IMR-90 (cell line): Measurements from ENCODE around the gene CERS5. TPM values are rescaled to one million over a fixed set of nuclear protein-coding genes. Genes with fewer than 3 reads are reported as not detected.

ENCODE experiments used
- ATAC-seq: fragments of 200-7000 bp; cut with Tn5 transposase; 2 replicates; pipeline ENCODE4 v1.9.1; 2020; ENCODE audit warnings: low read depth, mild to moderate bottlenecking, moderate library complexity
- BruUV-seq: library from RNA; stranded (reverse); fragments of 400-500 nt; replicated peaks from 2 replicates; lab custom pipeline; 2021; lab: Mats Ljungman, UMichigan
- CTCF ChIA-PET: fragments of 300-600 bp; formaldehyde crosslinking; extraction: SDS; loops from one replicate; lab custom pipeline; 2021; ENCODE audit warnings: antibody characterized with exemption; lab: Yijun Ruan, JAX
- POLR2A ChIA-PET: fragments of 300-600 bp; sonication (Branson Sonifier 250); formaldehyde crosslinking; loops from one replicate; lab custom pipeline; 2022; ENCODE audit warnings: antibody characterized with exemption; ENCODE audit not compliant: unreplicated experiment; lab: Charles Lee
- DNase-seq: peaks from one replicate; pipeline ENCODE4 v3.0.0; 2013
- H2AFZ ChIP-seq: replicated peaks from 2 replicates; pipeline ENCODE3; 2013; ENCODE audit warnings: low read length, mild to moderate bottlenecking; ENCODE audit not compliant: poor library complexity
- H2AK5ac ChIP-seq: 2 replicates; pipeline ENCODE4 v1.6.1; 2013; ENCODE audit warnings: low read depth, low read length, inconsistent platforms
- H2AK9ac ChIP-seq: replicated peaks from 2 replicates; pipeline ENCODE3; 2013; ENCODE audit warnings: mild to moderate bottlenecking, low read depth, low read length, moderate library complexity; ENCODE audit not compliant: poor library complexity
- H2BK120ac ChIP-seq: 2 replicates; pipeline ENCODE4 v1.6.1; 2013; ENCODE audit warnings: low read depth, low read length, inconsistent platforms
- H2BK15ac ChIP-seq: 3 replicates; pipeline ENCODE4 v1.6.1; 2013; ENCODE audit warnings: low read depth, low read length, inconsistent platforms
- H2BK20ac ChIP-seq: 2 replicates; pipeline ENCODE4 v1.6.1; 2013; ENCODE audit warnings: low read depth, mild to moderate bottlenecking, inconsistent platforms, low read length, moderate library complexity
- H2BK5ac ChIP-seq: 2 replicates; pipeline ENCODE4 v1.6.1; 2013; ENCODE audit warnings: mild to moderate bottlenecking, low read depth, low read length, inconsistent platforms; ENCODE audit not compliant: poor library complexity, severe bottlenecking
- H3K14ac ChIP-seq: replicated peaks from 2 replicates; pipeline ENCODE4 v1.6.1; 2013; ENCODE audit warnings: low read depth, low read length, inconsistent platforms
- H3K18ac ChIP-seq: 2 replicates; pipeline ENCODE4 v1.6.1; 2013; ENCODE audit warnings: low read depth, low read length, control low read depth
- H3K23ac ChIP-seq: 2 replicates; pipeline ENCODE4 v1.6.1; 2013; ENCODE audit warnings: low read depth, low read length, inconsistent platforms
- H3K27ac ChIP-seq: 2 replicates; pipeline ENCODE4 v1.5.1; 2013; ENCODE audit warnings: mild to moderate bottlenecking, control low read depth, low read length; ENCODE audit not compliant: insufficient read depth
- H3K27me3 ChIP-seq: 2 replicates; pipeline ENCODE4 v1.6.1; 2013; ENCODE audit warnings: low read length; ENCODE audit not compliant: control insufficient read depth, insufficient read depth
- H3K36me3 ChIP-seq: 2 replicates; pipeline ENCODE4 v1.6.1; 2013; ENCODE audit warnings: low read length, mixed read lengths; ENCODE audit not compliant: control insufficient read depth, insufficient read depth
- H3K4ac ChIP-seq: 2 replicates; pipeline ENCODE4 v1.6.1; 2013; ENCODE audit warnings: low read depth, low read length, inconsistent platforms
- H3K4me1 ChIP-seq: 2 replicates; pipeline ENCODE4 v1.6.1; 2013; ENCODE audit warnings: low read length, mixed read lengths; ENCODE audit not compliant: control insufficient read depth, insufficient read depth
- H3K4me2 ChIP-seq: 2 replicates; pipeline ENCODE4 v1.6.1; 2013; ENCODE audit warnings: low read depth, mild to moderate bottlenecking, control low read depth, low read length, moderate library complexity
- H3K4me3 ChIP-seq: 2 replicates; pipeline ENCODE4 v1.5.1; 2013; ENCODE audit warnings: low read depth, mild to moderate bottlenecking, control low read depth, low read length, moderate library complexity; ENCODE audit not compliant: insufficient read depth
- H3K56ac ChIP-seq: 2 replicates; pipeline ENCODE4 v1.6.1; 2013; ENCODE audit warnings: low read length, inconsistent platforms; ENCODE audit not compliant: insufficient read depth; ENCODE audit errors: extremely low read depth
- H3K79me1 ChIP-seq, 2 experiments: 2 replicates each; pipeline ENCODE4 v1.6.1; 2013; ENCODE audit warnings: low read length in 2 of 2, inconsistent platforms in 1 of 2, low read depth in 1 of 2
- H3K9ac ChIP-seq: 2 replicates; pipeline ENCODE4 v1.6.1; 2013; ENCODE audit warnings: low read depth, low read length, control low read depth
- H3K9me1 ChIP-seq: 2 replicates; pipeline ENCODE4 v1.6.1; 2013; ENCODE audit warnings: low read length, inconsistent platforms; ENCODE audit not compliant: insufficient read depth
- H3K9me3 ChIP-seq: 2 replicates; pipeline ENCODE4 v1.6.1; 2013; ENCODE audit warnings: low read length; ENCODE audit not compliant: control insufficient read depth, insufficient read depth
- H4K20me1 ChIP-seq: 2 replicates; pipeline ENCODE4 v1.6.1; 2013; ENCODE audit warnings: low read length, inconsistent platforms; ENCODE audit not compliant: insufficient read depth
- H4K5ac ChIP-seq: 2 replicates; pipeline ENCODE4 v1.6.1; 2013; ENCODE audit warnings: mild to moderate bottlenecking, low read depth, low read length, control low read depth
- H4K8ac ChIP-seq, 2 experiments: 2 replicates each; pipeline ENCODE4 v1.6.1; 2013; ENCODE audit warnings: low read depth in 2 of 2, low read length in 2 of 2, control low read depth in 1 of 2, inconsistent platforms in 1 of 2
- H4K91ac ChIP-seq: 2 replicates; pipeline ENCODE4 v1.6.1; 2013; ENCODE audit warnings: low read depth, low read length, inconsistent platforms; ENCODE audit not compliant: insufficient read depth
- FOS ChIP-seq: fragments of 150-350 bp; IDR thresholded peaks from 2 replicates; pipeline ENCODE4 v1.6.1; 2016; ENCODE audit warnings: low read depth, low read length
- MAFK ChIP-seq: IDR thresholded peaks from 2 replicates; pipeline ENCODE4 v1.6.1; 2012; ENCODE audit warnings: low read depth, low read length, improper control_type of control experiment
- MAZ ChIP-seq: IDR thresholded peaks from 2 replicates; pipeline ENCODE4 v1.6.1; 2012; ENCODE audit warnings: low read depth, mild to moderate bottlenecking, low read length, improper control_type of control experiment, moderate library complexity, borderline replicate concordance
- NFE2L2 ChIP-seq: fragments of 150-350 bp; IDR thresholded peaks from 2 replicates; pipeline ENCODE4 v1.6.1; 2016; ENCODE audit warnings: low read depth, mild to moderate bottlenecking, low read length
- RFX5 ChIP-seq: IDR thresholded peaks from 2 replicates; pipeline ENCODE4 v1.8.0; 2012; ENCODE audit warnings: low read depth, mild to moderate bottlenecking, low read length, moderate library complexity
- WGBS, 2 experiments: methylation state at CpG; one replicate each; pipeline versions ENCODE4 v1.1.5 to v1.1.7; 2013; ENCODE audit warnings: missing lambda C conversion rate in 2 of 2; ENCODE audit not compliant: insufficient read length in 1 of 2; ENCODE audit errors: extremely low coverage in 2 of 2; 5-methylcytosine and 5-hydroxymethylcytosine counted together
- dilution Hi-C: fragments of 300-500 bp; cut with HindIII; formaldehyde crosslinking; loops from one replicate; pipeline ENCODE4 v1.14.3; 2018; ENCODE audit warnings: low sequenced_read_pairs; ENCODE audit not compliant: unreplicated experiment
- in situ Hi-C: fragments of 300-500 bp; cut with MboI; formaldehyde crosslinking; loops from 3 replicates; pipeline ENCODE4 v1.14.3; 2019; ENCODE audit warnings: low sequenced_read_pairs, inconsistent platforms, mixed read lengths
- intact Hi-C: fragments of 100-400 bp; cut with micrococcal nuclease; formaldehyde crosslinking; loops from 2 replicates; pipeline ENCODE4 v1.10.0; 2022
- polyA plus RNA-seq, 3 experiments: library from polyadenylated mRNA; depleted of rRNA; stranded (reverse); fragments of >200 nt; gene quantifications; 2 replicates each; pipeline ENCODE4 v1.2.3, GENCODE V29; 2012; ENCODE audit warnings: low replicate concordance in 1 of 3
- total RNA-seq: library from RNA; depleted of rRNA; stranded (reverse); fragments of >200 nt; gene quantifications from 2 replicates; pipeline ENCODE4 v1.2.3, GENCODE V29; 2012
- TF ChIP-seq, protein P1 (sequence below): fragments of 150-350 bp; IDR thresholded peaks from 2 replicates; pipeline ENCODE4 v1.6.1; 2016; ENCODE audit warnings: low read depth, mild to moderate bottlenecking, low read length, moderate library complexity, borderline replicate concordance
- TF ChIP-seq, protein P2 (sequence below): fragments of 150-350 bp; IDR thresholded peaks from 2 replicates; pipeline ENCODE4 v1.6.1; 2017; ENCODE audit warnings: mild to moderate bottlenecking, antibody characterized with exemption, low read length, low read depth

The CERS5 gene
- total and polyA plus RNA-seq, 2 of the 4 experiments (the other 2 are of a cell fraction) = 40.3 to 60.3 TPM

GRCh38 chr12:50104417-50105366 is 62.5 kb downstream of the CERS5 start:
- no peak overlapping the region for H3K4me2 ChIP-seq

More at GRCh38 chr12:50104417-50105366, 62.5 kb downstream of the CERS5 start:
- ATAC-seq = no peak
- Histone ChIP-seq H2BK5ac (no peak overlapping the region), H3K14ac (no peak overlapping the region), H2AK9ac (no peak overlapping the region), H3K56ac (no peak overlapping the region), H3K27me3 (peaks cover 4% of the 10 kb centered on the region; the same call in 1 of the 2 replicates), H3K36me3 (peaks cover 12% of the 10 kb centered on the region), H4K91ac (no peak overlapping the region), H3K9me3 (no peaks in the 10 kb centered on the region), H4K8ac (no peak overlapping the region), H3K9ac (no peak overlapping the region), H4K20me1 (0 out of 2 replicates have a peak, but pooled peaks cover 3% of the 10 kb centered on the region), H4K5ac (no peak overlapping the region), H3K27ac (no peak overlapping the region), H3K79me1 (peaks cover 0 to 3% of the 10 kb centered on the region in 2 experiments; a peak in 1 of 4 replicates), H3K9me1 (no peaks in the 10 kb centered on the region), H3K4me3 (no peak overlapping the region), H3K4me1 (no peaks in the 10 kb centered on the region), H2BK20ac (no peak overlapping the region), H2BK15ac (no peak overlapping the region), H3K18ac (no peak overlapping the region), H2AK5ac (0 out of 2 replicates have a peak overlapping the region, but pooled peaks have one; percentile 38), H2AFZ (no peak overlapping the region), H3K23ac (no peak overlapping the region), H2BK120ac (no peak overlapping the region), H3K4ac (no peak overlapping the region)
- TF ChIP-seq, protein P1, sequence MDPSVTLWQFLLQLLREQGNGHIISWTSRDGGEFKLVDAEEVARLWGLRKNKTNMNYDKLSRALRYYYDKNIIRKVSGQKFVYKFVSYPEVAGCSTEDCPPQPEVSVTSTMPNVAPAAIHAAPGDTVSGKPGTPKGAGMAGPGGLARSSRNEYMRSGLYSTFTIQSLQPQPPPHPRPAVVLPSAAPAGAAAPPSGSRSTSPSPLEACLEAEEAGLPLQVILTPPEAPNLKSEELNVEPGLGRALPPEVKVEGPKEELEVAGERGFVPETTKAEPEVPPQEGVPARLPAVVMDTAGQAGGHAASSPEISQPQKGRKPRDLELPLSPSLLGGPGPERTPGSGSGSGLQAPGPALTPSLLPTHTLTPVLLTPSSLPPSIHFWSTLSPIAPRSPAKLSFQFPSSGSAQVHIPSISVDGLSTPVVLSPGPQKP = no peak
- TF ChIP-seq MAZ (no peak), FOS (no peak), NFE2L2 (no peak), MAFK (no peak), RFX5 (no peak)
- TF ChIP-seq, protein P2, sequence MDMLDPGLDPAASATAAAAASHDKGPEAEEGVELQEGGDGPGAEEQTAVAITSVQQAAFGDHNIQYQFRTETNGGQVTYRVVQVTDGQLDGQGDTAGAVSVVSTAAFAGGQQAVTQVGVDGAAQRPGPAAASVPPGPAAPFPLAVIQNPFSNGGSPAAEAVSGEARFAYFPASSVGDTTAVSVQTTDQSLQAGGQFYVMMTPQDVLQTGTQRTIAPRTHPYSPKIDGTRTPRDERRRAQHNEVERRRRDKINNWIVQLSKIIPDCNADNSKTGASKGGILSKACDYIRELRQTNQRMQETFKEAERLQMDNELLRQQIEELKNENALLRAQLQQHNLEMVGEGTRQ = no peak
- ChIA-PET CTCF (interaction anchor here (1.0 kb wide), 1 partner anchor 17 kb away, joined by 3 read pairs; no protein-coding TSS in a partner anchor), POLR2A (no interaction called here)
- DNase-seq = no peak
- WGBS, 2 experiments = 83% methylated on average over 3 of the region's 14 CpGs; no CpG with 5 or more reads in 1 of the 2 experiments
- dilution Hi-C loops (no loop called here), intact Hi-C loops (no loop called here), in situ Hi-C loops (no loop called here)
- no TSS peak for BruUV-seq
